GM19395 (cell line): ENCODE measurements around the gene ZNF746.
A peak's percentile ranks its signal among the peaks of the same experiment; 100 is the strongest.

Experiments
- ATAC-seq: cut with Tn5 transposase; IDR thresholded peaks from one replicate; pipeline ENCODE4 v1.9.1; 2021; ENCODE audit warnings: mild to moderate bottlenecking, moderate library complexity; ENCODE audit not compliant: unreplicated experiment

The ZNF746 gene

DNA sequence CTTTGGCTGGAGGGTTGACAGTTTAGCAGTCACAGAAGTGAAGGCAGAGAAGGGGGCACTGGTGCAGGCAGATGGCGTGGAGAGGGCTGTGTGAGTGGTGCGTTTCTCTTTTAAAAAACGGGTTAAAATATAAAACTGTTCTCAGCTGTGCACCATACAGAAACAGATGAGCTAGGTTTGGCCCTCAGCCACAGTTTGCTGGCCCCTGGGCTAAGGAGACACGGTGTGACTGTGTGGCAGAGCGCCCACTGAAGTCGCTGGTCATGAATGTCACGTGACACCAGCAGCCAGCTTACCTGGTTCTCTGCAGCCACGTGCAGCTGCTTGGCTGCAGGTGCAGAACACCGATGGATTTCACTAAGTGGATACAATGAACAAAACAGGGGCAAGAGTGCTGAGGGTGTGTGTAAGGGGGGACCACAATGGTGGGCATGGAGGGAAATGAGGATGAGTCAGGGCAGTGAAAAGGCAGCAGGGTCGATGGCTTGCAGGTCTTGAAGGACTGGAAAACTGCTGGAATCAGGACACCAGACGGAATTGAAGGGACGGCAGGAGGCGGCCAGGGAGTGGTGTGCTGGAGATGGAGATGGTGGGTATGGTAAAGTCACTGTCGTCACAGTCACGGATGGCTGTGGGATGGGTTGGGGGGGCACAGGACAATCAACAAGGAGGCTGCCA is 7.4 kb downstream of the ZNF746 start:
- no peak for ATAC-seq

DNA sequence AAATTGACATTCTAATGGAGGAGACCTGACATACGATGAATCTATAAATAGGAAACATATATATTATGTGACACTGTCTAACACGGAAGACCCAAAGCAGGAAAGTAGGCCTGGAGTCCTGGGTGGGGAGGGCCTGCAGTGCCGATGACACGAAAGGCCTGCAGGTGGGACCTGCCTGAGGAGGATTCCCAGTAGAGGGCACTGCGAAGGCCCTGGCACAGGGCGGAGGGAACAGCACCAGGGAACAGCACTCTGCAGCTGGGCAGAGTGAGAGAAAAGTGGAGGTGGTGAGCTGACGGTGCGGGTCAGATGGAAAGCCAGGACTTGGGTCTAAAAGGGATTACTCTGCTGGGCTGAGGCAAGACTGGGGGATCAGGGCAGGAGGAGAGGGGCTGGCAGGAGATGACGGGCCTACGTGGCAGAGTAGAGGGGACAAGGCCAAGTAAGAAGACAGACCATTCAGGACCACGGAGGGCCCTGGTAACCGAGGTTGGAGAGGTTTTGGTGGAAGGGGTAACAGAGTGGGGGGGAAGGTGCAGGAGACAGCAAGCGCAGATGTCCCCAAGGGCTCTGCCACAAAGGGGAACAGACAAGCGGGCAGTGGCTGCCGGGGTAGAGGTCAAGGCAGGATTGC is 8.1 kb downstream of the ZNF746 start:
- ATAC-seq, result no peak

DNA sequence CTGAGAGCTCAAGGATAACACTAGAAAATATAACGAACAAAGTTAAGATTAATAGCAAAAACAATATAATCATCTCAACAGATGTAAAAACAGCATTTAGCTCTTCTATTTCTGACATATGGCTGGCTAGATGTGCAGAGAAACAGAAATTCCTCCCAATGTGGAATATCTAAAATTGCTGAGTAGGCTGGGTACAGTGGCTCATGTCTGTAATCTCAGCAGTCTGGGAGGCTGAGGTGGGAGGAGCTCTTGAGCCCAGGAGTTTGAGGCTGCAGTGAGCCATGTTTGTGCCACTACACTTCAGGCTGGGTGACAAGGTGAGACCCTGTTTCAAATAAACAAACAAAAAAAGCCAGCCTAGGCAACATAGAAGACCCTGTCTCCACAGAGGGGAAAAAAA is 18.0 kb downstream of the ZNF746 start:
- no peak for ATAC-seq

DNA sequence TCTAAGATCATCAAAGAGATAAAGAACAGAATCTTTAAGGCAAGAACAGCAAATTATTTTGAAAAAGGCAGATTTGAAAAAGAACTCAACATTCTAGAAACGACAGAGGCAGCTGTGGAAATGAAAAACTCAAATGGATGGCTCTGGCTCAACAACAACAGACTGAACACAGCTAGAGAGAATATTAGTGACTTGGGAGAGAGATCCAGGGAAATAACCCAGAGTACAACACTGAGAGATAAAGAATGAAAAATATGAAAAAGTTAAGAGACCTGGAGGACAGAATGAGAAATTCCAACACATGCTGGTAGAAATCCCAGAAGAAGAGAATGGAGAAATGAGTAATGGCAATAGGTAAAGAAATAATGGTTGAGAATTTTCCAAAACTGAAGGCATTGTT is 18.9 kb downstream of the ZNF746 start:
- no peak for ATAC-seq

DNA sequence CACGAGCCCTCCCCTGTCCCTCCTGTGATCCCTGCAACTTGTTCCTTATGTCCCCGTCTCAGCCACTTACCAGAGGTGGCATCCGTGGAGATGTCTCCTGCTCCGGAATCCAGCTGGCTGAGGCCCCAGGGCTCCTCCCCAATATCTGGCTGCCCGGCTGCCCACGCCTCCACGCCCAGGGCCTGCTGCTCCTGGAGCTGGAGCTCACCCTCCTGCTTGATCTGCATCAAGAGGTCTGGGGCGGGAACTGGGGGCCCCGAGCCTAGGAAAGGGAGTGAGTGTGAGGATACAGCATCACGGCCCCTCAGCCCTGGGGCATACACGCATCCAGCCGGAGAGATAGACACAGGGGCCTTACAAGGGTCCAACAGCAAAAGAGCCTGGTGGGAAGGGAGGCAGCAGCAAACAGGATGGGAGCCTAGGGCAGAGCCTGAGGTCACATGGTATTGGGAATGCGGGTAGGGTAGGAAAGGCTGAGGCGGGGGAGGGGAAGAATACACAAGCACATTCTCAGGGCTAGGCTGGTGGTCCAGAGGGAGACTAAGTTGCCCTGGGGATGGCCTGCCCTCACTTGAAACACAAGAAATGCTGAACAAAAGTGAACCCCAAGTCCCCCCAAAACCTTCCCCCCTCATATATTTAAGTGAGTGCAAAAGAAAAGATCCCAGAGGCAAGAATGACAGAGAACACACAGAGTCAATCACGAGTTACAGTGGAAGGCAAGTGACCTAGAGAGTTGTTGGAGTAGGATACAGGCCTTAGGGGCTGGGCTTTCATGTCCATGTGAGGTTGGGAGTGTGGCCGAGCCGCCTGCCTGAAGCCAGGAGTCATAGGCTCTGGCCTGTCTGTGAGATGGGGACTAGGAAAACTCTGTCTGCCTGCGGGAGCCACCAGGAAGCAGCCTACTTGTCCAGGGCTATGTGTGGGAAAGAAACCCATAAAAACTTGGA is 19.8 kb downstream of the ZNF746 start:
- ATAC-seq, result no peak

DNA sequence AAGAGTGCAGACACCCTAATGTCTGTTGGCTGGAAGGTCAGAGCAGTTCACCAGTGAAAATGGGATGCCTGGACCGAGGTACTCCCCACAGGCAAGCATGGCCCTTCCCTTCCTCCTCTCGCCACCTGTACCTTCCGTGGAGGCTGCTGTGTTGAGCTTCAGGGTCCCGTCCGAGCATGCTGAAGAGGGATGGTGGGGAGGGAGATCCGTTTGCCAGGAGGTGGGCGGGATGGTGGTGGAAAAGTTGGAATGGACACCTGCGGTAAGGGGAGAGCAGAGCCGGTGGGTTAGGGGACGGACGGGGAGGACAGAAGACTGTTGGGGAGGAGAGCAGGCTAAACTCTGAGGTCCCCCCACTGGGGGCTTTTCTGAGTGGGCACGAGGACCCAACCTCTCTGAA is 20.8 kb downstream of the ZNF746 start:
- no peak for ATAC-seq

DNA sequence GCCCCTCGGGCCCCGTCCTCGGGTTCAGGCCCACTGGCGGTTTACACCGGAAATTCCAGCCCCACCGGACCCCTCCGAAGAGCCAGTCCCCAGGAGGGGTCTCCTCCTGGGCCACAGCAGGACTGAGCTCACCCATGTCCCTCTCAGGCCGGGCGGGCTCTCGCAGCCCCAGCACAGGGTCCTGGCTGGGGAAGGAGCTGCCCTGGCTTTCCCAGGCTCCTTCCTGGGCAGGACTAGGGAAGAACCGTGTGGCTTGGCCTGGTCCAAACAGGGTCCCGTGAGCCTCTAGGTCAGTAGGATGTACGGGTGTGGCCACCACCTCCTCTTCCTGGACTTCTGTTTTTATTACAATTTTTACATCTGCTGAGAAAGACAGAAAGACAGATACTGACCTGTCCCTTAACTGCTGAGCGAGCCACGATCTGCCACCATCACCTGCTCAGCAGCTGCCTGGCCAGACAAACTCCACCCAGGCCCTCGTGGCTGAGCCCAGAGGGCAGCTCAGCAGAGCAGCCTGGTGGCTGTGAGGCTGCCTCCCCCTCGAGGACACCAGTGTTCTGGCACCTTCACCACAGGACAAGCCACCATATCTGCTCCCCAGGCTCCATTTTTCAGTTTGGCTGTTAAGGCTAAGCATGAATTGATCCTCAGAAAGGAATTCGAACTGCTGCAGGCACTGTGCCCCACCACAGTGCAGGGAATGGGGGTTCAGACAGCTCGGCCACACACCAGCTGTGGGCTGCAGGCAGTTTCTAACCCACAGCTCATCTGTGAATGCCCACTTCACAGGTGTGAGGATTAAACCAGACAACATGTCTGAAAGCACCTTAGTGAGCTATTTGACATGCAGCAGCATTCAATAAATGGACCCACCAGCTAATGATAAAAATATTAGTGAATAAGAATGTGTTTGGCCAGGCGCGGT is 22.2 kb downstream of the ZNF746 start:
- ATAC-seq, result no peak

DNA sequence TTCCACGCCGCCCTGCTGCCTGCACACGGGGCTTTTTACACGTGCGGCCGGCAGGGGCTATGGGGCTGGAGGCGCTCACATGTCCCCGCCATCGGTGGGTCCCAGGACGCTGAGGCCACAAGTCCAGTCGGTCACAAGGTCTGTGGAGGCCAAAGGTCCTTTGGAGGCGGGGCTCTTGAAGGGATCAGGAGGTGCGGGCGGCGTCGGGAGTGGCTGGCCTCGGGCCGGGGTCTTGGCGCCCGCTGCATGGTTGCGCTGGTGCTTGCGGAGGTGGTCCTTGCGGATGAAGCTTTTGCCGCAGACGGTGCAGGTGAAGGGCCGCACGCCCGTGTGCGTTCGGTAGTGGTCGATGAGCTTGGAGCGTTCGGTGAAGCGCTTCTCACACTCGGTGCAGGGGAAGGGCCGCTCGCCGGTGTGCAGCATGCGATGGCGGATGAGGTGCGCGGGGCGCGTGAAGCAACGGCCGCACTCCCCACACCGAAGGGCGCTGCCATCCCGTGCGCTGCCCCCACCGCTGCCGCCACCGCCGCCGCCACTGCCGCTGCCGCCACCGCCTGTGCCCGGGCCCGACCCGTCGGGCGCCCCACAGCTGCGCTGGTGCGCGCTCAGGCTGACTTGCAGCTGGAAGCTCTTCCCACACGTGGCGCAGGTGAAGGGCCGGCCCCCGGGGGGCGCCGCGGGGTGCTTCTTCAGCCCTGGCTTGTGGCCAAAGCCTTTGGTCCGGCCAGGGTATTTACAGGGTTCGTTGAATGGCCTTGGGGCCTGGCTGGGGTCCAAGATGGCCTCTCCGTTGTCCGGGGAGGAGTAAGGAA is 23.1 kb downstream of the ZNF746 start:
- no peak for ATAC-seq

DNA sequence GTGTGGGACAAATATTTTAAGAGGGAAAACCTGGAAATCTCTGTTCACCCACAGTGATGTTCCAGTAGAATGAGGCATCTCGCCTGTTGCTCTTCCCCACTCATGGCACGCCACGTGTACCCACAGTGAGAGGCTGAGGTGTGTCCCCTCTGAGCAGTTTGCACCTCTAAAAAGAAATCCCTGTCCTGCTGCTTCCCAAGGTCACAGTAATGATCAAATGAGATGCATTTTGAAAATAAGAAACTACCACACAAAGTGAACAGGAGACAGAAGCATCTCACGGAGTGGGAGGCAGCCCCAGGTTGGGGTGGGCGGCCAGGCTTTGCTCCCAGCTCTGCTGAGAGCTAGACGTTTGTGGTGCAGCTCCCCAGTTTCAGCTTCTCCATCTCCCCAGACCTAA is 24.4 kb downstream of the ZNF746 start:
- no peak for ATAC-seq

DNA sequence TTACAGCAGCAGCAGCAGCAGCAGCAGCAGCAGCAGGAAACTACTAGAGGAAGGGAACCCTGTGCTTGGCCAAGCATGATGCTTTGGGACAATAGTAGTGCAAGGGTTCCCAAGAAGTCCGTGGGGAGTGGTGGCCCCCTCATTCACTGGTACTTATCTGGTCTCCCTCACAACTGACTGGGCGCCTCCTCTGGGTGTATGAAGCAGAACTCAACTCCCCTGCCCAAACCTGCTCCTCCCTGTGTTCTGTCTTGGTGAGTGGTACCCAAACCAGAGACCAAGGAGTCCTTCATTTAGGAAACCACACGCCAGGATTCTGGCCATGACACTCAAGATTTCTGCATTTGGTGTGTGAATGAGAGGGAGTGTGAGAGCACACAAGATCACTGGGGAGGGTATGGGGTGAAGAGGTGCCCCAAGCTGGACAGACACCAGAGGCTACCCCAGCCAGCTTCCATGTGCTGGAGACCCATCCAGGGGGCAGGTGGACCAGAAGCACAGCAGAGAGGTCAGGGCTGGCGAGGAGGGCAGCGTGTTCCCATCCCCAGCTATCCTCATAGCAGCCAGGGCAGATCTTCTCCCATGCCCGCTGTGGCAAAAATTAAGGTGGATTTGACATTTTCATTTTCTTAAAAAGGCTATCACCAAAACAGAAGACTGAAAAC is 26.2 kb downstream of the ZNF746 start:
- no peak for ATAC-seq

DNA sequence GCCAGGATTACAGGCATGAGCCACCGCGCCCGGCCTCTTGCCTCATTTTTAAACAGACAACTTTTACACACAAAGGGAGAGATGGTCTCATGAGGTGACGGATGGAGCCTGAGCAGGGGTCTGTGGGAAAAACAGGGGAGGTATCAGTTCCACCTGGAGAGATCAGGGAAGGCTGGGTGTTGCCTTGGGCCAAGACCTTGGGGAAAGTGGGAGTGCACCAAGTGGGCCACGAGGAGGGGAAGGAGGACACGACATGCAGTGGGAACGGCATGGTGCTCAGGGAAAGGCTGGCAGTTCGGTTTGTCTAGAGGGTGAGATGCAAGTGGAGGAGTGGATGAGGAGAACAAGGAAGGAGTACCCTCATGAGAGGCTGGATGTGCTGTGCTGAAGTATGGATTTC is 27.8 kb downstream of the ZNF746 start:
- ATAC-seq, result no peak

DNA sequence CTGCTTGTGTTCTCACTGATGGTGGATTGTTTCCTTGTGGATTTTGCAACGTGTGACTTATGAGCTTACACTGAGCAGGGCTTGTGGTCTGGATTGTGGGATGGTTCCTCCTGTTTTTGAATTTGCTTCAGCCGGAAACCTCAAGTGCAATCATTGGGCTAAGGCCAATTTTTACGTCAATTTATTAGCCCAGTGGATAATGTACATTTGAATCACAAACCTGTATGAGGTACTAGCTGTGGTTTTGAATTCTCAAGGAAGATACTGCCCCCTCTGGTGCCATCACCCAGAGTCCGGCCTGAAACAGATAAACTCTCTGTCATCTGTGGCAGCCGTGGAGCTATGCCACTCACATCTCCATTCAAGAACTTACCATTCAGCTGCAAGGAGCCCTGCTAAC is 29.4 kb downstream of the ZNF746 start:
- no peak for ATAC-seq

DNA sequence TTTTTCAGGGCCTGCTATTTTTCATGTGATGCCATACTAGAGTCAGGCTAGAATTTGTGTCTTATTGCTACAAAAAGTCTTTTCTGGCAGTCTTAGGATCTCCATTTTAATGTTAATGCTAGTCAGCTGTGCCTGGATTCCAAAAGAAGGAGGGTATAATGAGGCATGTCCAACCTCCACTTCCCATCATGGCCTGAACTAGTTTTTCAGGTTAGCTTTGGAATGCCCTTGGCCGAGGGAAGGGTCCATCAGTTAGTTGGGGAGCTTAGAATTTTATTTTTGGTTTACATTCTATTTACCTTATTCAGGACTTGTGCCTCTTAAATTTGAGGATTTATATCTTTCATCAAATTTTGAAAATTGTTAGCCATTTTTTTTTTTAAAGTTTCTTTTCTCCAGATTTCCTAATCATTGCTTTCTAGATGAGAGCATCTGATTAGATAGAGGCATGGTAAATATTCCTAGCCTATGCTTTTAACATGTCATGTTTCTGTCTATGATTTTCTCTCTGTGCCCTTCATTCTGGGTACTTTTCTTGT is 30.2 kb downstream of the ZNF746 start:
- ATAC-seq, result no peak

DNA sequence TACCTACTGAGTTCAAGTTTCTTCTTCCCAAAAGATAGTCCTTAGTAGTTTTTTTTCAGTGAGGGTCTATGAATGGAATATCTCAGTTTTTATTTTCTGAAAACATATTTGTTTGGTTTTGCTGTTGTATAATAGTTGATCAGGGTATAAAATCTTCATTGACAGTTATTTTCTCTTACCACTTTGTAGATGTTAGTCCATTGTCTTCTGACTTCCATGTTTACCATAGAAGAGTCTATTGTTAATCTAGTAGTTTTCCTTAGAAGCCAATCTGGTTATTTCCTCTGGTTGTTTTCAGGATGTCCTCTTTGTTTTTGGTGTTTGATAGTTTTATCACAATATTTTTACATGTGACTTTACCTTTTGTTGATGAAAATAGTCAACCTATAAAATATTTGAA is 31.2 kb downstream of the ZNF746 start:
- ATAC-seq, result no peak

DNA sequence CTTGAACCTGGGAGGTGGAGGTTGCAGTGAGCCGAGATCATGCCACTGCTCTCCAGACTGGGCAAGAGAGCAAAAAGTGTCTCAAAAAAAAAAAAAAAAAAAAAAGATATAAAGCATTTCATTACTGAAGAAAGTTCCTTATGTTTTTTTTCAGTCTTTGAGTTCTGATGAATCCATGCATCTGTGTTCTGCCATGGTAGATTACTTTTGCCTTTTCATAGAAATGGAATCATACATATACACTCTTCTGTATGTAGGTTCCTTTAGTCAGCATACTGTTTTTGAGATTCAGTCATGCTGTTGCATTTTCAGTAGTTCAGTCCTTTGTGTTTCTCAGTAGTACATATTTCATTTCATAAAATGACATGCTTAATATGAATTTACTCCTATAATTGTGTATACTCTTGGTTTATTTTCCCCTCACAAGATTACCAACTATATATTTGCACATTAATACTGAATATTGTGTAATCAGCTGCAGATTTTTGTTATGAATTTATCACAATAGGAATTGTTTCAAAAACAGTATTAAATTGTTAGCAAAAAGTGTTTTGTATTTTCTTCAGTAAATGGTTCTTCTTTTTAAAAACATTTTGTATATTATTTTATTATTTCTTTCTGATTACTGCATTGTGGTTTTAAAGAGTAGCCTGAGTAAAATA is 34.0 kb downstream of the ZNF746 start:
- no peak for ATAC-seq

DNA sequence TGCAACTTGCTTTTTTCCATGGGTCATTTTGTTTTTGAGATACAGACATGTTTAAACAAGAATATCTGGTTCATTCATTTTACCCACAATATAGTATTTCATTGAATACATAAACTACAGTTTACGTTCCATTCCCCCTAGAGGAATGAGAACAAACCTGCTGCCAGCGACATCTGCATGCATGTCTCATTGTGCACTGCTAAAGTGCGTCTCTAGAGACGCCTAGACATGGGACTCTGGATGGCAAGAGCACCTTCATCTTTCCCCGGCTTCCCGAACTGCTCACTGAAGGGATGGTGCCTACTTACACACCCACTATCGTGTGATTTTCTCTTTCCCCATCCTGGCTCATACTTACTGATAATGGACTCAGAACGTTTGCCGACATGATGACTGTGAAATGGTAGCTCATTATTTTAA is 35.5 kb downstream of the ZNF746 start:
- ATAC-seq, result no peak

DNA sequence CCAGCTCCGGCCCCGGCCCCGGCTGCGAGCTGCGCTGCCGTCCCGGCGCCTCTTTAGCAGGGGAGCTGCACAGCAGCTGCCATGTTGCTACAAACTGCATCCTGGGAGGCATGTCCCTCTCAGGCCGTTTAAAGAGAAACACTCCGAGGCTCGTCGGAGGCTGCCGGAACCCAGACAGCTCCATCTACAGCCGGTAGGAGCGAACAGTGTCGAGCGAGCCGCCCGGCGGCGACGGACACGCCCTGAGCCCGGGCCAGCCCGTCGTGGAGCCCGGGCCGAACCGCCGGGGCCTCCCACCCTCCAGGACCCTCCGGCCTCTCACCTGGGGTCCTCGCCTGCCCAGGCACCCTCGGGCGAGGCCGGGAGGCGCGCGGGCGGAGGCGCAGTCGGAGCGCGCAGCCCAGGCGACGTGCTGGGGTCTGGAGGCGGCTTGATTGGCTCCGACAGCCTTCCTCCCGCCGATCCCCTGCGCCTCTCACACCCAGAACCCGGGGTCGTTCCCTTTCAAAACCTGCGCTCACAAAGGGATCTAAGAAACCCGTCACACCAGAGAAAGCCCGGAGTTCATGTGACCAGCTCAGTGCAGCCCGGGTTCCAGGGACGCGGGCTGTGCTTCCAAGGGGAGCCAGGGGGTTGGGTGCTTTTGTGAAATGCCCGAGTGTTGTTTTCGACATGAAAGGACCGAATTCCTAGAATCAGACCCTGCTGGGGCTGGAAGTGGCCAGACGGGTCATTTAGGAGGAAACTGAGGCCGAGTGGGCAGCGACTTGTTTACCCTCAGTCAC is 36.9 kb downstream of the ZNF746 start, which contains the start of gene ZNF777:
TSS of gene ZNF777 (minus strand) at position 570 of the 785 bp plus-strand sequence. CDS start 5,040 bp downstream, outside the sequence.
- peak; percentile 96 for ATAC-seq
